Left lobe of liver (tissue), 2 donors: ENCODE measurements around the gene PRIMPOL. TPM values are rescaled to one million over a fixed set of nuclear protein-coding genes. Genes with fewer than 3 reads are reported as not detected.
"Not testable (repeated sequence)": the region's sequence is repeated elsewhere in the genome, so short reads cannot be mapped to it uniquely, and the experiment has no call there.

Source experiments
- ATAC-seq: fragments of 200-7000 bp; cut with Tn5 transposase; one replicate; pipeline ENCODE4 v1.9.1; 2020; ENCODE audit warnings: mild to moderate bottlenecking, moderate library complexity
- DNase-seq: peaks from one replicate; pipeline ENCODE4 v3.0.0-alpha.2; 2020; ENCODE audit warnings: low spot score
- total RNA-seq: library from RNA; stranded (reverse); gene quantifications from one replicate; pipeline ENCODE4 v1.2.1, GENCODE V29; 2021
- donor health status: DM: no; HTN: no; CAD: no; lungs with moderate emphysema.
- donor health status: DM: no; HTN: yes; CAD: no.

Gene PRIMPOL
- total RNA-seq, 1 donor from 2014 or later: 5.9 TPM

DNA sequence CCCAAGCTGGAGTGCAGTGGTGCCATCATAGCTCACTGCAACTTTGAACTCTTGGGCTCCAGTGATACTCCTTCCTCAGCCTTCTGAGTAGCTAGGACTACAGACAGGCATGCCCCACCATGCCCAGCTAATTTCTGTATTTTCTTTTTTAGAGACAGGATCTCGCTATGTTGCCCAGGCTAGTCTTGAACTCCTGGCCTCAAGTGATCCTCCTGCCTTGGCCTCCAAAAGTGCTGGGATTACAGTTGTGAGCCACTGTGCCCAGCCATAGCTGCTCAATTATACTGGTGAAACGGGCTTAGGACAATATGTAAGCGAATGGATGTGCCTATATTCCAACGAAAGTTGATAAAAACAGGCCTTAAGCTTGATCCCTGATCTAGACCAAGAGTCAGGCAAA, 13.4 kb upstream of the PRIMPOL start:
- no peak for ATAC-seq

DNA sequence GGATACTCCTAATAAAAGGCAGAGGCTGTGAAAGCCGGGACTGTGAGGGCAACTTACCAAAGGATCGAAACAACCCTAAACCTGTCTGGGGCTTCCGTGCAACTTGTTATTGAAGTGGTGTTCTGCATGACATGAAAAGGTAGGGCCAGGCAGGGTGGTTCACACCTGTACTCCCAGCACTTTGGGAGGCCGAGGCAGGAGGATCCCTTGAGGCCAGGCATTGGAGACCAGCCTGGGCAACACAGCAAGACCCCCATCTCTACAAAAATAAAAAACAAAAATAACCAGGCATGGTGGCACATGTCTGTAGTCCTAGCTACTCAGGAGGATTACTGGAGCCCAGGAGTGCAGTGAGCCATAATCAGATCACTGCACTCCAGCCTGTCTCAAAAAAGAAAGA, 12.6 kb upstream of the PRIMPOL start:
- DNase-seq: no peak
- ATAC-seq: no peak

More for the DNA sequence above, 13.4 kb upstream of the PRIMPOL start:
- no peak for DNase-seq

DNA sequence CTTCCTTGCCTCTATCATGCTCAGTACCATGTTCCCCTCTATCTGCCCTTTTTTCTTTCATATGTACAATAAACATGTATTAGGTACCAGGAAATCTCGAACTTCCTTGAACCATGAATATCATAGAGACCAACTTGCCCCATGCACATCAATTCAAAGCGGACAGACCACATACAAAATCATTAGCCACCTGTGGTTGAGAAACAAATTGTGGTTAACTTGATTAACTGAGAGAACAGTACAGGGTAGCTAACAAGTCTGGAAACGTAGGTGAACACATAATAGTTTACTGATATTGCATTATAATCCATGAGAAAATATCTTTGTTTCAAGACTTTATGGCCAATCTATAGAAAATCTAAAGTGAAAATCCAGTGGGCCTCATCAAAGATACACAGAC, 8.5 kb upstream of the PRIMPOL start:
- no peak for DNase-seq
- ATAC-seq: no peak

DNA sequence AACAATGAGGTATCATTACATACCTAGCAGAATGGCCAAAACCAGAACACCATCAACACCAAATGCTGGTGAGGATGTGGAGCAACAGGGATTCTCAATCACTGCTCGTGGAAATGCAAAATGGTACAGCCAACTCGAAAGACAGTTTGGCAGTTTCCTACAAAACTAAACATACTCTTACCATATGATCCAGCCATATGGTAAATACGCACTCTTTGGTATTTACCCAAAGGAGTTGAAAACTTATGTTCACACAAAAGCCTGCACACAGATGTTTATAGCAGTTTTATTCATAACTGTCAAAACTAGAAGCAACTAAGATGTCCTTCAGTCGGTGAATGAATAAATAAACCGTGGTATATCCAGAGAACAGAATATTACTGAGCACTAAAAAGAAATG, 8.1 kb upstream of the PRIMPOL start:
- DNase-seq (no peak), ATAC-seq (no peak)

DNA sequence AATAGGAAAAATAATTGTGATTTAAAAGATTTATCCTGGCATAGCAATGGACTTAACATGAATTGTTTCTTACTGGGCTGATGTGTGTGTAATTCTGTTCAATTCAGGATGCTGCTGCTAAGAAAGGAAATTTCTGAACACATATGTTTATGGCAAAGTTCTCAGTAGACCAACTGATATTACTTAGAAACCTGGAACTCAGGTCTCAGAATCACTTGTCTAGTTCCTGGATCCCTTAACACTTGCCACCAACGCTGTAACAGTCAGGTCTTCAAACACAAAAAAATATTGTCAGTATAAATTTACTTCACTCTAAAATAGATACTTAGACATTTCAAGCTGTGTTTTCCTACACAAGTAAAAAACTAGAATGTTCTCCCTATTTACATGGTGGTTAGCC, 5.8 kb upstream of the PRIMPOL start:
- ATAC-seq (no peak), DNase-seq (no peak)

DNA sequence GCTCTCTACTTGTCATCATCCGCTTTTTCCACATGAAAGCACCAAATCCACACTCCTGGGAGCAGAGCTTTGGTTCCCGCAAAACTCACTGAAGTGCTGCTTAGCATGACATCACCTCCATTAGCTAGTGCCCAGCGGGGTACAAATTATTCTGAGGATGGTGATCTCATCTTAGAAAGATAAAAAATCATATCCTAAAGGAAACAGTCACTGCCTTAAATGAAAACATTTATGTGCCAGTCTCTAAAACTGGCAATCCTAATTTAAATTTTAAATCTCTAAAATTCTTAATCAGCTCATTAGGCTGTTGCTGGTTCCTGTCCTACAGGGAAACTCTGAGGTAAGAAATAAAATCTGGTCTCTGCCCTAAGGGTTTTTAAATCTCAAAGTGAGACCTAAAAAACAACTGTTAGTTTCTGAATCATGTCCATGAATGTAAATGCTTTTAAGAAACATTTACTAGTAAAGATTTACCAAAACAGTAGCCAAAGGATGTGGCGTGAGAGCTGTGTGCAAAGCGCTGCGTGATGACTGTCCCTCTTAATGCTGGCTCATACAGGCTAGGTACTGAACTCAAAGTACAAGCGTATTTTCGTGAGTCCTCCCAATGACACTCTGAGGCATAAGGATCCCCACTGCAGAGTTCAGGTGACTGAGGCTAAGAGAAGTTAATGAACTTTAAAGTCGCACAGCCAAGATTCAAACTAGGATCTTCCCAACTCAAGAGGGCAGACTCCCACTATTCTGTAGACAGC, 4.8 kb upstream of the PRIMPOL start:
- DNase-seq: no peak
- no peak for ATAC-seq

DNA sequence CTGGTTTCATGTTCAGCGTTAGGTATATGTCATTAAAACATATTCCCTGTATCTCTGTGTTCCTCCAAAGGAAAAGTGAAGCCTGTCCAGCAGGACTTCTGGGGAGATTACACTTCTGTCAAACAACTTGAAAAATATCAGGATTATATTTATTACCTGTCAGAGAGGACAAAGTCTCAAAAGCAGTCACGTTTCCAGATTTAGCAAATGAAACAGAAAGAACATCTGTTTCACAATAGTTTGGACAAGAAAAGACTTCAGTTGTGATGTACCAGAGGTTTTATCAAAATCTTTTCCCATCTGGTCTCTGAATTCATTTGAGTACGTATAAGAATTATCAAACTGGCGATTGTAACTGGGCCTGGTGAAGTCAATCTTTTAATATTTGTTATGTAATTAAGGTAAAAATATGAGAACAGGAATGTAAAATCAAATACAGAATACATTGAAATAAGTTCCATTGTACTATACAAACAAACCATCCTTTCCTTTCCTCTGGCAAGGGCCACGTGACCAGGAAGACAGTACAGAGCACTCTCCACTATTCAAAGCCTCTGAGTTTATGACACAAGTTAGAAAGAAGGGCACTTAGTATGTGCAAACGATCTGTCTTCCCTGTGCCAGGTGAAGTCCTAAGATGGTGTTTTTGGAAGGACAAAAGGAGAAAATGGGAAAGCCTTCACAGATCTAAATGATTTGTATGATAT, 3.5 kb upstream of the PRIMPOL start:
- no peak for ATAC-seq
- no peak for DNase-seq

DNA sequence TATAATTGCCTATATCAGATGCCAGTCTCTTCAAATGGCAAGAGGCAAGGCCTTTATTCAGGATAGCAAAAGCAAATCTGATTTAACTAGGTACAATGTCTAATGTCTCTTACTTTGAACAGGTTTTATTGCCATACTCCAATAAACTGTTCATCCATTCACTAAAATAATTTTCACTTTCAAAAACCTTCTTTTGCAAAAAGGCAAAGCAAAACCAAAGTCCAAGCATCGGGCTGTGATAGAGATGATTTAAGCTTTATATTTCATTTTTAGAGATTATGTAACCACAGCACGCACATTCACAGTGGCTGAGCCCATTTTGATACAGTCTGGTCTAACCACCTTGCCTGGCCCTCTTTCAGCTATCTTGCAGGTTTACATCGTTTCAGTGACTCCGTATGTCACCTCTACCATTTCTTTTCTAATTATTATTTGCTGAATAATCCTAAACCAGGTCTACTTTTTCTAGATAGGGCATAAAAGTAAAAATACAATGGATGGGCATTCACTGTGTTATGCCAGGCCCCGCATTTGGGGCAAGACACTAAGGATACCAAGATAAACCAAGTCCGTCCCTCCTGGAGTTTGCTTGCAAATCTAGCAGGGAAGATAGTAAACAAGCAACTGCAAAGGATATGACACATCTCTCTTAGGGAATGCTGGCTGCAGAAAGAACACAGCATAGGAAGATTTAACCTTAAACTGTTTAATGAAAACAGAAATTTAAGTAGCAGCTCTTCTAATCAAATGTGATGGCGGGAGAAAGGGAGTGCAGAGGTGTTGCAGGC, 2.1 kb upstream of the PRIMPOL start:
- ATAC-seq (no peak), DNase-seq (no peak)

DNA sequence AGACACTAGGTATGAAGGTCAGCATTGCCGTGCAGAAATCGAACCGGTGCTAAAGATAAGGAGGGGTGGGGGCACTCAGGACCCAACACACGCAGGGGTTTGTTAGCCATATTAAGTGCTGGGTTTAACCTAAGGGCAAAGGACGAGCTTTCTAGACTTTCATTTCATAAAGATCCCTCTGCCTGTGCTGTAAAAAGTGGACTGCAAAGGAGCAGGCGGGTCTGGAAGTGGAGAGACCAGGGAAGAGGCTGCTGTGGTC, 1.6 kb upstream of the PRIMPOL start:
- ATAC-seq: no peak

DNA sequence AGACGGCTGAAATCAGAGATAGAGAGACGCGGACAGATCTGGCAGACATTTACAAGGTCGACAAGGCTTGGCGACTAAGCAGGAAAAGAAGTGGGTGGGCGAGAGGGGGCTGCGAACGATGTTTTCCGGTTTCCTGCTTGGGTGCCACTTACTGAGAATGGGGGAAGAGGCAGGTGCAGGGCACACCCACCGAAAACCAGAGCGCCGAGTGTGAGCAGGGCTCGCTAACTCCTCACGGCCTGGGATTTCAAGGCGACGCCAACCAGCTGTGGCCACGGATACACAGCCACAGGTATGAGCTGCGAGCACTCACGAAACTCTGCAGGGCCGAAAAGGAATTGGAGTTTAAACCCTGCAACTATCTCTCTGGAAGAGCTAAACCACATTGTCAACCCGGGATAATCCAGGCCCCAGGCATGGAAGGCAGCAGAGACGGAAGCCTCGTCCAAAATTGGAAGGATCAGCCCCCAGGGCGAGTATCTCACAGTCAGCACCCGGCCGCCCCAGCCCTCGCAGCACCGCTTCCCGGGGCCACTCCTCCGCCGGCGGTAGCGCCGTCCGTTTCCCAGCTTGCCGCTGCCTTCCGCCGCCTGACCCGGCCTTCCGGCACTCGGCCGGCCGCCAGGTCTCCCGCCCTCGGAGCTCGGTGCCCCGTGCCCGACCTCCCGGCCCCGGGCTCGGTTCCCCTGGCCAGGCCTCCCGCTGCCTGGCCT, 1.1 kb upstream of the PRIMPOL start:
- DNase-seq (peak; percentile 79), ATAC-seq (peak; percentile 60)

More for the DNA sequence above, 1.6 kb upstream of the PRIMPOL start:
- DNase-seq: no peak

DNA sequence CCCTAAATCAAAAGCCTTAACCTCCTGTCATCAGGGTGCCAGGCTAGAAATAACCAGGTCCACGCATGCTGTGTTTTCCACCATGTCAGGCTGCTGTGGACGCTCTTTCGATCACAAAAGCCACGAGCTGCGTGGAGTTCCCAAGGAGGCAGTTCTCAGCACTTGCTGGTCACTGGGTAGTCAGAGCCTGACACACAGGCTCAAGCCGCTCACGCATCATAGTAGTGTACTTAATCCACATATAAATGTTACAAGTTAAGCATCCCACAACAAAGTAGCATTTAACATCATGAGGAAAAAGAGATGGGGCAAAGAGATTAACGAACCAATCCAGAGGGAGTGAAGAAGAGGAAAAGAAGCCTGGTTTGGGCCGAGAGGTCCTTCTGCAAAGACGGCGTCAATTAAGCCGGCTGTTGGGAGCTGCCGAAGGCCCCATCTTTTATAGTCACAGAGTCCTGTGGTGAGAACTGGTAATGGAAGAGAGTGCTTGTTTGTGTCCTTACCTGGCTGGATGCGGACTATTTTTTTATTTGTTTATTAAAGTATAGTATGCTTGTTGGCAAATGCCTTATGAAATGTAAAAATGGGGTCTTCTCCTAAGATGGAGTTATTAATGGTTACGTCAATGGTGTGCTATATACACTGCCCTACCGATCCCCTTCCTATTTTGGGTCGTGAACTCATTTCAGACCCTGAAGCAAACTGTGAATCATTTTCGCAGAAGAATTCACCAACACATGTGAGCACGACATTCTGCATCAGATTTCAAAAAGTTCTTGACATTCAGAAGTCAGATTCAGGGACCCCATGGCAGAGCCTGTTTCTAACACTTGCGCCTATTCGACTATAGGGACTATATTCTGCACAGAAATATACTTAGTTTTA, 675 bp downstream of the PRIMPOL start:
- DNase-seq (no peak), ATAC-seq (no peak)

DNA sequence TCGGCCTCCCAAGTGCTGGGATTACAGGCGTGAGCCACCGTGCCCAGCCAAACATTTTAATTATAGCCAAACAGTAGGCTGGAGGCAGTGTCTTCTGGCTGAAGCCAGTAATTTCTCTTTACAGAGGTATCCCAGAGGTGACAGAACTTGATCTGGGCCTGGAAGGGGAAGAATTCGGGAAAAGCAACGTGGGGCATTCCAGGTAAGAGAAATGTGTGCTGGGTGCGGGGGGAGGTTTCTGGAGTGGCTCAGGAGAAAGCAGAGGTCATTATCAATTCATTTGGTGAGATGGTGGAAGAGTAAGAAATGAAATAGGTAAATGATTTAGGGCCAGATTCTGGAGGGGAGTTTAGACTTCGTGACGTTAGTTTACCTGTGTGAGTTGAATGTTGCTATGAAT, 2.4 kb downstream of the PRIMPOL start:
- ATAC-seq (no peak), DNase-seq (no peak)

DNA sequence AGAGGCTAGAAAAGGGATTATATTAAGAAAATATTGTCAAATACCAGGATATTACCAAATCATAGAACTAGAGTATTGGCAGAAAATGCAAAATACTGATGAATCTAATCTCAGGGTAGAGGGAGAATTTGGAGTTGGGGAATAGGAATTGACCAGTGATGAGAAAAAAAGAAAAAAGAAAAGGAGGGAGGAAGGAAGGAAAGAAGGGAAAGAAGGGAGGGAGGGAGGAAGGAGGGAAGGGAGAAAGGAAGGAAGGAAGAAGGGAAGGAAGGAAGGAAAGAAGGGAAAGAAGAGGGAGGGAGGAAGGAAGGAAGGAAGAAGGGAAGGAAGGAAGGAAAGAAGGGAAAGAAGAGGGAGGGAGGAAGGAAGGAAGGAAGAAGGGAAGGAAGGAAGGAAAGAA, 3.1 kb downstream of the PRIMPOL start:
- DNase-seq, ATAC-seq: not testable (repeated sequence)

DNA sequence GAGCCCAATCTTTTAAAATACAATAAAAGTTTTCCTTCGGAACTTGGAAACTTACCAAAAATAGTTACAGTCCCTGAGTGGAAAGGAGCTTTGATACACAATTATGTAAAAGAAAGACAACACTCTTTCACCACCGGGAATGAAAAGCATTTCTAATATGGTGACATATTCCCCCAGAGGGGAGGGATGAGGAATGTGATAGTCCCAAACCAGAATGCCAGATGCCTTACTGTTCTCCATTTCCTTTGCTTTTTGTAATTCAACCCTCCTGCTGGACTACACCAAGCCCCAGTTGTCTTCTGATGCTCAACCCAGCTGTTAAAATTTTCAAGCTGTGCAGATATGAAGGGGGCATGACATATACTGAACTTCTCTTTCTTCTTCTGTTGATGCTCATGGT, 4.1 kb downstream of the PRIMPOL start:
- DNase-seq (no peak), ATAC-seq (no peak)

DNA sequence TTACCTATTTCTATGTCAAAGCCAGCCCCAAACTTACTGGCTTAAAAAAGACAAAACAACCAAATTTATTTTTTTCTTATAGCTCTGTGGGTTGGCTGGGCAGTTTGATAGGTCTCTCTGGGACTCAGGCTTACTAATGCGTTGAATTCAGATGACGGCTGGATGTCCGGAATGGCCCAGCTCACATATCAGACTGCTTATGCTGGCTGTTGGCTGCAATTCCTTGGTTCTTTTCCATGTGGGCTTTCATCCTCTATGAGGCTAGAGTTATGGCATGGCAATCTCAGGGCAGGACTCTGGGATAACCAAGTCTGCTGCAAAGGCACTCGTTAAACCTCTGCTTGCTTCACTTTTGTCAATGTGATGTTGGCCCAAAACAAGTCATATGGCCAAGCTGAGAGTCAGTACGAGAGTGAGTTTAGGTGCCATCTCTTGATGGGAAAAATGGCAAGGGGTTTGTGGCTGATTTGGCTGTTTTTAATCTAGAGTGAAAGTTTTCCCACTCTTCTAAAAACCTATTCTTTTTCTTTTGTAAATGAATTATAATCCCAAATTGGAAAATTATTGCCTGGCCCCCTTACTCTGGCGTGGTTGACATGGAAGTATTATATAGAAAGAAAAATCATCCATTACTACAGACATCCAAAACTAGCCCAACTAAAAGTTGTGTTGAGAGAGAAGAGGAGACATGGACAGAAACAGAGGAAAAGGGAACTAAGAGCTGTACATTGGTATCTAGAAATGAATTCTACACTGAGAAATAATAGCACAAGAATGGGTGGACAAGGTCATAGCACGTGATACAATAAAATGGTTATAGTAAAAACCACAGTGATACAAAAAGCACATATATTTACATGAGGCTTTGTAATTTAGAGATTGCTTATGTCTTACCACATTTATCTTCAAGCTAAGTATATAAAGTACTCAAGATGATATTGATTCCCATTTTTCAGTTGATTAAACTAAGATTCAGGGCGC, 6.6 kb downstream of the PRIMPOL start:
- DNase-seq: no peak
- no peak for ATAC-seq

DNA sequence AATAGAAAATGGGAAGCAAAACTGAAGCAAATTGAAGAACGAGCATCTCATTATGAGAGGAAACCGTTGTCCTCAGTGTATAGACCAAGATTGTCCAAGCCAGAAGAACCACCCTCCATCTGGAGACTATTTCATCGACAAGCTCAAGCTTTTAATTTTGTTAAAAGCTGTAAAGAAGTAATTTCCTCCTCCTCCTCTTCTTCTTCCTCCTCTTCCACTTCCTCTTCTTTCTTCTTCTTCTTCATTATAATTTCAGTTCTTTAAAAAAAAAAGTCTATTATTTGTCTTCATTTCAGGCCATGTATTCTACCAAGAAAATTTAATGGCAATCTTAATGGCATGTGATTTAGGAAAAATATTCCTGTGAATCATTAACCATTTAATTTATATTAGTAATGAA, 7.6 kb downstream of the PRIMPOL start:
- DNase-seq: no peak
- no peak for ATAC-seq

DNA sequence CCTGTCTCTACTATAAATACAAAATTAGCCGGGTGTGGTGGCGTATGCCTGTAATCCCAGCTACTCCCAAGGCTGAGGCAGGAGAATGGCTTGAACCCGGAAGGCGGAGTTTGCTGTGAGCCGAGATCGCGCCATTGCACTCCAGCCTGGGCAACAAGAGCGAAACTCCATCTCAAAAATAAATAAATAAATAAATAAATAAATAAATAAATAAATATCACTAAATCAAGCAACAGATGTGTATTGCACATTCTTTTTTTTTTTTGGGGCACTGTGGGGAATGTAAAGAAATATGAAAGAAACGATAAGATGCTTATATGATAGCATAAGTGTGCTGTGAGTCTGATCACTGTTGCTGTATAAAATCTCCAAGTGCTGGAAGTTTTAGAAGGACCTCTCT, 8.3 kb downstream of the PRIMPOL start:
- ATAC-seq, DNase-seq: not testable (repeated sequence)

DNA sequence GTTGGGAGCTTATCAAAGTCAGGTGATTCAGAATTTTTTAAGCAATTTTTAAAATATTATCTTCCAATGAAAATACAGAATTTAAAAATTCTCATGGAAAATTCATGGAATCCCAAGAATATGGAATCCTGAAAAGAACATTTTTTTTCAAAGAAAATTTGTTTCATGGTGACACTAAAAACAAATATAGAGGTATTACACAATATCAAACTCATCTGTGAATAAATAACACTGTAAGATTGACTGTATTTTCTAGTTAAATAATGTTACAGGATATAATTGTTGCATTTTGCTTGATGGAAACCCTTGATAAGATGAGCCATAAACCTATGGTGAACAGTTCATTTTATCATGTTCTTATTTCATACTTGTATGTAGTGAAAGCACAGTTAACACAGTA, 11.4 kb downstream of the PRIMPOL start:
- ATAC-seq (no peak), DNase-seq (no peak)

DNA sequence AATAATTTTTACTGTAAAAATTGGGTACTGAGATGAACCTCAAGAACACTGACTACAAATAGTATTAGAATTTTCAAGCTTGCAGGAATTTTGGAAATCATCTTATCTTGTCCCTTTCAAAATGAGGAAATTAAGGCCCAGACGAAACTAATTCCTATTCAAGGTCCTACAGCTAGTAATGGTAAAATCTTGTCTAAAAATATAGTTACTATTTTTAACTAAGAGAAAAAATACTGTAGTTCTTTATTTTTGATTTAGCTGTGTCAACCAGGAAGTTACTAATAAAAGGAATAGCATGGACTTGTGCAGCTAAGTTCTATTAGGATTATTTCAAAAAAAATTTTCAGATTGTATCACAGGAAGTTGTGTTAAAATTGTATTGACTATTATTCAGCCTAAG, 12.7 kb downstream of the PRIMPOL start:
- DNase-seq (no peak), ATAC-seq (no peak)
